Spleen (tissue), 11 donors: ENCODE data around the gene DUSP6. TPM values are rescaled to one million over a fixed set of nuclear protein-coding genes. Genes with fewer than 3 reads are reported as not detected.

Source experiments
- DNase-seq: peaks from one replicate; pipeline ENCODE4 v3.0.0-alpha.2; 2020
- H3K27ac ChIP-seq, 8 donors: fragments of 200-600 bp; sonication (generic) in 7 of 8; 1 replicate in 4 of 8; 2 replicates in 4 of 8; pipeline versions ENCODE4 v1.5.0 to v1.8.0; 2016 to 2021; ENCODE audit warnings: inconsistent platforms in 4 of 8, mild to moderate bottlenecking in 4 of 8, moderate library complexity in 1 of 8
- H3K27me3 ChIP-seq, 7 donors: fragments of 200-600 bp; sonication (generic) in 6 of 7; replicated peaks in 1 of 7; 1 replicate in 4 of 7; 2 replicates in 3 of 7; pipeline versions ENCODE4 v1.5.0 to v1.8.0; 2016 to 2021; ENCODE audit warnings: inconsistent platforms in 3 of 7, mild to moderate bottlenecking in 1 of 7
- H3K36me3 ChIP-seq, 6 donors: fragments of 200-600 bp; sonication (generic) in 5 of 6; 1 replicate in 4 of 6; 2 replicates in 2 of 6; pipeline versions ENCODE4 v1.5.0 to v1.8.0; 2016 to 2021; ENCODE audit warnings: inconsistent platforms in 2 of 6
- H3K4me1 ChIP-seq, 6 donors: fragments of 200-600 bp; sonication (generic) in 5 of 6; 1 replicate in 3 of 6; 2 replicates in 3 of 6; pipeline versions ENCODE4 v1.5.0 to v1.8.0; 2016 to 2021; ENCODE audit warnings: inconsistent platforms in 3 of 6
- H3K4me3 ChIP-seq, 8 donors: fragments of 200-600 bp; sonication (generic) in 7 of 8; 1 replicate in 4 of 8; 2 replicates in 4 of 8; pipeline versions ENCODE4 v1.5.0 to v1.8.0; 2016 to 2021; ENCODE audit warnings: inconsistent platforms in 4 of 8, mild to moderate bottlenecking in 4 of 8, moderate library complexity in 2 of 8
- H3K9me3 ChIP-seq, 8 donors: fragments of 200-600 bp; sonication (generic) in 7 of 8; 1 replicate in 4 of 8; 2 replicates in 4 of 8; pipeline versions ENCODE4 v1.5.0 to v1.8.0; 2016 to 2021; ENCODE audit warnings: inconsistent platforms in 4 of 8
- CTCF ChIP-seq, 11 experiments: fragments of 200-600 bp in 7 of 11; fragments of 450-650 bp in 4 of 11; sonication (generic) in 4 of 11; IDR thresholded peaks in 8 of 11; conservative IDR thresholded peaks in 3 of 11; 1 replicate in 7 of 11; 2 replicates in 4 of 11; pipeline versions ENCODE4 v1.4.0 to v1.8.0; 2016 to 2021; ENCODE audit warnings: antibody characterized with exemption in 11 of 11, inconsistent platforms in 4 of 11, mild to moderate bottlenecking in 1 of 11
- POLR2A ChIP-seq, 3 donors: fragments of 450-650 bp; IDR thresholded peaks; one replicate each; pipeline ENCODE4 v1.5.1; 2017; ENCODE audit warnings: antibody characterized with exemption in 3 of 3, mild to moderate bottlenecking in 1 of 3
- POLR2AphosphoS5 ChIP-seq, 3 donors: sonication (generic); formaldehyde crosslinking; IDR thresholded peaks; one replicate each; pipeline ENCODE4 v1.5.1; 2017; ENCODE audit warnings: antibody characterized with exemption in 3 of 3
- WGBS, 5 donors: extraction: QIAGEN DNeasy Blood & Tissue Kit in 3 of 5; methylation state at CpG; one replicate each; pipeline versions ENCODE4 v1.1.5 to v1.1.7; 2013 to 2018; 5-methylcytosine and 5-hydroxymethylcytosine counted together
- intact Hi-C: fragments of 100-400 bp; cut with DNase I; formaldehyde crosslinking; loops from one replicate; pipeline ENCODE4 v1.15.0; 2023; ENCODE audit warnings: low total_unique reads
- polyA plus RNA-seq, 3 donors: library from polyadenylated mRNA; stranded (reverse); fragments of 200-250 nt; gene quantifications; one replicate each; pipeline ENCODE4 v1.2.1, GENCODE V29; 2013
- total RNA-seq, 7 donors: library from RNA; depleted of rRNA in 3 of 7; stranded (reverse); fragments of >200 nt in 3 of 7; fragmentation: NEBNext Ultra II Directional in 4 of 7; extraction: Animal tissue kit (Norgen Biotek cat#: 25700) in 4 of 7; gene quantifications; one replicate each; pipeline versions ENCODE4 v1.1.0 to v1.2.1, GENCODE V29; 2016 to 2021
- donor health status: healthy with polysubstance abuse.
- donor health status: DM: no; HTN: no; CAD: no; lungs with moderate emphysema.
- donor health status: DM: no; HTN: no; CAD: no.
- donor health status: Bipolar disorder and iron deficiency.
- donor health status: healthy.
- donor health status: DM: no; HTN: no; CAD: no.
- donor health status: DM: yes; HTN: yes; CAD: no.

DUSP6 gene
- total and polyA plus RNA-seq, 10 donors: 34.7 to 193 (median 133) TPM

DNA sequence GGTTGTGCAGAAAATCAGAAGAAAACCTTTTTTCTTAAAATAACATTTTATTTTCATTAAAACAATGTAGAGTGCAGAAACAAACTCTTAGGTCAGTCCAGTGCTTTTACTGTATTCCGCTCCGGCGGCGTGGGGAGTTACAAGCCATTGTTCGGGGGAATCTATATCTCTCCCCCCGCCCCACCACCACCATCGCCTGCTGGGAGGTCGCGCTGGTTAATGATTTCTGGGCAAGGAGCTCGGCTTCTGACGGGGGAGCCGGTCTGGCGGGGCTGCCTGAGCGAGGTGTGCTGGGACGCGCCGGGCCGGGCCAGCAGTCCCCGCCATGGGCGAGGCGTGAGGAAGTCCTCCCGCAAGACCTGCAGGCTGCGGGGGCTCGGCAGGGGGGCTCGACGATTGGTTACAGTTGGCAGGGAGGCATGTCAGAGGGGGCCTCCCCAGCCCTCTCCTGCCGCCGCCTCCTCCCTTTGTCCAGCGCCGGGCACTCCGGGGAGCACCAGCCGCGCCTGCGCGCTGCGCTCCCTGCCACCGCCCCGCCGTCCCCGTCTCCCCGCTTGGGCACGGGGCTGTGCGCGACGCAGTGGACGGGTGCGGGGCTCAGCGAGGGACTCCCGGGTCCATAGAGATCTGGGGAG, 1.0 kb upstream of the DUSP6 start:
- intact Hi-C loops: loop anchor here (5.0 to 10.0 kb wide), 2 partner anchors 169 to 299 kb away; partner anchors contain the start of gene GALNT4
- Histone ChIP-seq H3K36me3 (peaks cover 0 to 24% (median 13%) of the 10 kb centered on the region in 6 donors), H3K27me3 (no peaks in the 10 kb centered on the region), H3K27ac (peak overlapping the region; percentile 97 to 100 (median 98)), H3K4me1 (peaks cover 12 to 87% (median 55%) of the 10 kb centered on the region in 6 donors), H3K4me3 (peak overlapping the region; percentile 79 to 93 (median 84)), H3K9me3 (no peaks in the 10 kb centered on the region)
- 1 to 2% (median 1%) methylated on average over 13 to 49 of the region's 49 CpGs for WGBS, 5 donors
- TF ChIP-seq POLR2AphosphoS5 (IDR thresholded peaks at IDR 0.05) (no peak), CTCF (IDR thresholded peaks at IDR 0.05 in 8 of 11, conservative IDR thresholded peaks at IDR 0.05 in 3 of 11) (no peak), POLR2A (IDR thresholded peaks at IDR 0.05) (peak in 1 of 3 donors; percentile 2)
- no peak for DNase-seq

DNA sequence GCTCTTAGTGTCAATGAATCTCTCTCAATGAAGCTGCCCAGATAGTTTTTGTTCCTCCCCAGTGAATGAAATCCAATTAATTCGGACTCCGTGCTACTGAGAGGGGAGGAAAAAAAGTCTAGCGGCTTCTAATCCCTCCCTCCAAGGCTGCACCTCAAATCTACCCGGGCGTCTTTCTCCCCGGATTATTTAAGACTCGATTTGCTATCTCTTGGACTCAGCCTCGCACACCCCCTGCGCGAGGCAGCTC, 134 bp downstream of the DUSP6 start:
- H3K4me1 ChIP-seq: peaks cover 23 to 87% (median 67%) of the 10 kb centered on the region in 6 donors
- 0 to 1% (median 0%) methylated on average over 10 of the region's 10 CpGs for WGBS, 5 donors
- peaks cover 0 to 36% (median 20%) of the 10 kb centered on the region in 6 donors for H3K36me3 ChIP-seq
- TF ChIP-seq CTCF (IDR thresholded peaks at IDR 0.05 in 8 of 11, conservative IDR thresholded peaks at IDR 0.05 in 3 of 11) (peak in 1 of 11 experiments; percentile 5), POLR2A (IDR thresholded peaks at IDR 0.05) (peak in 2 of 3 donors; percentile 95 to 99), POLR2AphosphoS5 (IDR thresholded peaks at IDR 0.05) (no peak)
- no peaks in the 10 kb centered on the region for H3K9me3 ChIP-seq
- H3K27ac ChIP-seq: peak overlapping the region; percentile 97 to 100 (median 98)
- no peaks in the 10 kb centered on the region for H3K27me3 ChIP-seq
- intact Hi-C loops: loop anchor here (5.0 to 10.0 kb wide), 2 partner anchors 170 to 297 kb away; partner anchors contain the start of gene GALNT4
- peak overlapping the region; percentile 79 to 93 (median 84) for H3K4me3 ChIP-seq
- DNase-seq: no peak

GRCh38 chr12:89351489-89352241, 636 bp downstream of the DUSP6 start:
- TF ChIP-seq CTCF (IDR thresholded peaks at IDR 0.05 in 8 of 11, conservative IDR thresholded peaks at IDR 0.05 in 3 of 11) (no peak), POLR2AphosphoS5 (IDR thresholded peaks at IDR 0.05) (peak in 2 of 3 donors; percentile 39 to 76)
- intact Hi-C loops: loop anchor here (5.0 to 10.0 kb wide), 2 partner anchors 171 to 297 kb away; partner anchors contain the start of gene GALNT4
- H3K27me3 ChIP-seq: no peaks in the 10 kb centered on the region
- peak; percentile 93 for DNase-seq
- WGBS, 5 donors: 0 to 1% (median 1%) methylated on average over 53 to 87 of the region's 87 CpGs
- no peaks in the 10 kb centered on the region for H3K9me3 ChIP-seq
- peak overlapping the region; percentile 79 to 93 (median 84) for H3K4me3 ChIP-seq
- peaks cover 28 to 87% (median 70%) of the 10 kb centered on the region in 6 donors for H3K4me1 ChIP-seq
- H3K36me3 ChIP-seq: peaks cover 0 to 37% (median 20%) of the 10 kb centered on the region in 6 donors
- H3K27ac ChIP-seq: peak overlapping the region; percentile 97 to 100 (median 98)
